GM18498 (cell line): ENCODE data around the gene CC2D1B.
A peak's percentile ranks its signal among the peaks of the same experiment; 100 is the strongest.
"Not testable (repeated sequence)": the region's sequence is repeated elsewhere in the genome, so short reads cannot be mapped to it uniquely, and the experiment has no call there.

Experiments
- ATAC-seq: cut with Tn5 transposase; IDR thresholded peaks from one replicate; pipeline ENCODE4 v1.9.1; 2021; ENCODE audit warnings: mild to moderate bottlenecking, moderate library complexity; ENCODE audit not compliant: unreplicated experiment

The CC2D1B gene, protein sequence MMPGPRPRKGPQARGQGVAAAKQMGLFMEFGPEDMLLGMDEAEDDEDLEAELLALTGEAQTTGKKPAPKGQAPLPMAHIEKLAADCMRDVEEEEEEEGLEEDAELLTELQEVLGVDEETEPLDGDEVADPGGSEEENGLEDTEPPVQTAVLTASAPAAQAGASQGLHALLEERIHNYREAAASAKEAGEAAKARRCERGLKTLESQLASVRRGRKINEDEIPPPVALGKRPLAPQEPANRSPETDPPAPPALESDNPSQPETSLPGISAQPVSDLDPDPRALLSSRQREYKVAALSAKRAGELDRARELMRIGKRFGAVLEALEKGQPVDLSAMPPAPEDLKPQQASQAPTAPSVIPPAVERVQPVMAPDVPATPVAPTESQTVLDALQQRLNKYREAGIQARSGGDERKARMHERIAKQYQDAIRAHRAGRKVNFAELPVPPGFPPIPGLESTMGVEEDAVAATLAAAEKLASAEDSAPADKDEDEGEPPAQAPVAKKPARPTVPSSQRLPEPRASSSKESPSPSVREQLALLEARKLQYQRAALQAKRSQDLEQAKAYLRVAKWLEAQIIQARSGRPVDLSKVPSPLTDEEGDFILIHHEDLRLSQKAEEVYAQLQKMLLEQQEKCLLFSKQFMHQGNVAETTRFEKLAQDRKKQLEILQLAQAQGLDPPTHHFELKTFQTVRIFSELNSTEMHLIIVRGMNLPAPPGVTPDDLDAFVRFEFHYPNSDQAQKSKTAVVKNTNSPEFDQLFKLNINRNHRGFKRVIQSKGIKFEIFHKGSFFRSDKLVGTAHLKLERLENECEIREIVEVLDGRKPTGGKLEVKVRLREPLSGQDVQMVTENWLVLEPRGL

DNA sequence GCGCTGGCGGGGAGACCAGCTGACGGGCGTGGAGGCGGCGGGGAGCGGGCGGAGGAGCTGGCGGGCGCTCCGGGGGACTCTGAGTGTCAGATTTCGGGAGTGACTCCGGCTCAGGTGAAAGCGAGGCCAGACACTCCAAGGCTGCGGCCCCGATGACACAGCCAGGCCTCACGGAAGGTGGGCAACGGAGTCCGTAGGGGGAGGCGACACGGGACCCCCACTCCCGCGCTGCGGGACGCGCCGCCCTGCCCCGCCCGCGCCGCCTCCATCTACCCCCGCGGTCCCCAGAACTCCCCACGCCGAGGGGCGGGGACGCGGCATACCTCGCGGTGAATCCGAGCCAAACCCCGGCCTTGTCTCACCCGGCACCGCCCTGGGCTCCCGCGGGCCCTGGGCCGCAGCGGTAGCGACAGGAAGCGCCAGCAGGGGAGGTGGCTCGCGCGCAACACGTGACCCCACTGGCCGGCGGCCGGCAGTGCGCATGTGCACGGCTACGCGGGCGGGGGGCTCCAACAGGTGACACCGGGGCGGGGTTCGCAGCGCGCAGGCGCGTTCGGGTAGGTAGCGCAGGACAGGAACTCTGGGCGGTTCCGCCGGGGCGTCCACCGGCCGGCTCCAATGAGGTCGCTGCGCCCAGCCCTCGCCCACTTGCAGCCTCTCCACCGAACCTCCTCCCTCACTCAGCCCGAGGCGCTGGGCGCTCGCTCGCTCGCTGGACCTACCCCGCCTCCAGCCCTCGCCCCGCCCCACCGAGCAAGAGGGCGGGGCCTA lies at the start of gene CC2D1B:
TSS of gene CC2D1B (minus strand) at position 460 of the 771 bp plus-strand sequence. CDS start 1,585 bp downstream, outside the sequence.
- peak; percentile 94 for ATAC-seq

DNA sequence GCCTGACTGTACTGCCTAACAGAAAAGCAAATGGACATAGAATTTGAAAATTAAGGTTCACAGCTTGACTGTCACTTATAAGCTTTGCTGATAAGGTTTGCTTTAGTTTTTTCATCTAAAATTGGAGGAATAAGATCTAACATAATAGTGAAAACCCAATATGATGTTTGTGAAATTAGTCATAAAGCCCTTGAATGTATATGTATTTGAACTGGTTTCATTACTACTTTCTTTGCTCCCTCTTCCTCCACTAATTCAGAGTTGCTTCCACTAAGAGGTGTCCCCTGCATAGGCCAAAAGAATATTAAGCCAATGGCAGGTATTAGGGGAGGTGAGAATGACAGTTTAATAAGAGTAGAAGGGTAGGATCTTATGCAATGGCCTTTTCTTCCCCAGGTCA lies 48.9 kb upstream of the CC2D1B start:
- ATAC-seq = no peak

- ATAC-seq = no peak
Observed at GRCh38 chr1:52413410-52413989, 47.5 kb upstream of the CC2D1B start.

GRCh38 chr1:52404975-52405338 lies 39.0 kb upstream of the CC2D1B start:
- no peak for ATAC-seq

GRCh38 chr1:52404116-52404974 lies 38.3 kb upstream of the CC2D1B start, which contains the start of the genes ORC1 and PRPF38A:
TSS of gene ORC1 (minus strand) at chr1:52404423. CDS start at chr1:52402223, 2,200 bp downstream.
TSS of gene PRPF38A (plus strand) at chr1:52404602. CDS start at chr1:52404750, 148 bp downstream.
- peak; percentile 94 for ATAC-seq

DNA sequence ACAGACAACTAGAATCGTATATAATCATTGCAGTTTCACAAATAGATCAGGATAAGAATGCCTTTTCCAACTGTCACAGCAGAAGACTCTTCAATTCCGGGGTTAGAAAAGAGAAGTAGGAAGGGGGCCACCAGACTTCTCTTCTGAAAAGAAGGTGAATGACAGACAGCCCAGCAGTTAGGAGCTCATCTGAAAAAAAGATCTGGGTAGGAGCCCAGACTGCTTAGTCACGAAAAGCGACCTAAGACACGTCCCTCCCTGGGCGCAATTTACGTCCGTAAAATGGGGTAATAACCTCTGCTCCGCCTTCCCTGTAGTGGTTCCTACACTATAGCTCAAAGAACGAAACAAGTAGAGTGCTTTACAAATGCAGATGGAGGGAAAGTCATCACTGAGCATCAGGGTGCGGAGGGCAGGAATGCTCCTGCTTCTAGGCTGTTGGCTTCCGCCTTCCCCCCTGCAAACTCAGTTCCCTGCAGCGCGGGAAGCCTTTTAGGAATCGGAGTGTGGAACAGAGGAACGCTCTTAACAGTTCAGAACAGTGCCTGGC lies 37.6 kb upstream of the CC2D1B start:
- peak; percentile 39 for ATAC-seq

- no peak for ATAC-seq
Observed at GRCh38 chr1:52402860-52403240, 36.8 kb upstream of the CC2D1B start.

DNA sequence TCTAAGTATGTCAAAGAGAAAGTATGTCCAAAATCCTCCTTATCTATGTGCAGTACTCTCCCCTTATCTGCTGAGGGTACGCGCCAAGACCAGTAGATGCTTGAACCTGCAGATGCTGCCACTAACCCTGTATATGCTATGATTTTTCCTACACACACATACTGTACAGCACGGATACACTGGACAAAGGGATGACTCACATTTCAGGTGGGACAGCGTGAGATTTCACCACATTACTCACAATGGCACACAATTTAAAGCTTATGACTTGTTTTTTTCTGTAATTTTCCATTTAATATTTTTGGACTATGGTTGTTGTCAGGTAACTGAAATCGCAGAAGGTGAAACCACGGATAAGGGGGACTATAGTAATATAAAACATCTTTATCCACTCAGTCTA lies 34.1 kb upstream of the CC2D1B start:
- no peak for ATAC-seq

DNA sequence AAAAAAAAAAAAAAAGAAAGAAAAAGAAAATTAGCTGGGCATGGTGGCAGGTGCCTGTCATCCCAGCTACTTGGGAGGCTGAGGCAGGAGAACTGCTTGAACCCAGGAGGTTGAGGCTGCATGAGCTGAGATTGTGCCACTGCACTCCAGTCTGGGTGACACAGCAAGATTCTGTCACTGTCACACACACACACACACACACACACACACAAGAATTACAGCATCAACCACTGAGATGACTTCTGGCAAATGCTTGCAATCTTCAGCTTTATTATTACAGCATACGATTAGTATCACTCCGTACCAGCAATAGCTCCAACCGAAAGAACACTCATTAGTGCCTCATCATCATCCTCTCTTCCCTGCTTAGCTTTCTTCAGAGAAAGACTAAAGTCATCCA lies 33.6 kb upstream of the CC2D1B start:
- ATAC-seq = no peak

GRCh38 chr1:52393174-52393573 lies 27.2 kb upstream of the CC2D1B start:
- ATAC-seq = no peak

GRCh38 chr1:52386458-52386857 lies 20.5 kb upstream of the CC2D1B start:
- no peak for ATAC-seq

- ATAC-seq = no peak
Observed at GRCh38 chr1:52385376-52385775, 19.4 kb upstream of the CC2D1B start.

GRCh38 chr1:52369851-52370250 lies 3.8 kb upstream of the CC2D1B start:
- ATAC-seq = not testable (repeated sequence)

- no peak for ATAC-seq
Observed at GRCh38 chr1:52368383-52369172, 2.6 kb upstream of the CC2D1B start.

DNA sequence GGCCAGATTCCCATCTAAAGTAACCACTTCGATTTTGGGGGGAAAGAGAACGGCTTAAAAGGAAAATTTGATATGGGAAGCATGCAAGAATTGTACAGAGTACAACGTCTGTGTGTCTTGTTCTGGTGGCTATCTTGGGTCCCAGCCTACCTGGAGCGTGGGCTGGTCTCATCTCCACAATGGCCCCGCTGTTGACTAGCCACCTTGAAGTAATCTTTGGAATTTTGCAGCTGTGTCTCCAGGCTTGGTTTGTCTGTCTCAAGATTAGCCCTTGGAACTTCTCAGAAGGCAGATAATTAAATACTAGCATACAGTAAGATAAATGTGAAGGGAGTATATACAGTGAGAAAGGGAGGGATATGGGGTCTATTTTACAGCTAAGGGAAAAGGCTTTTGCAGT lies 1.3 kb upstream of the CC2D1B start:
- ATAC-seq = no peak

DNA sequence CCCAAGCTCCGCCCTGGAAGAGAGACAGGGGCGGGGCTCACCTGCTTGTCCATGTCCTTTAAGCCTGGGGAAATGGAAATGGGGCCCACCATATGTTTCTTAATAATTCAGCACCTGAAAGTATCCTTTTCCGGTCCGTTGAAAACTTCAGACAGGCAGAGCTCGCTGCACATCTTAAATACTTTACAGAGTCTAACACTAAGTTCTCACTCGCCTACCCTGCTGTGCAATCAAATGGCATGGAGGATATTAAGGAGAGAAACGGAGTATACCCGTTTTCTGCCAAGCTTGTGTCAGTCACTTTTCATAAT lies 467 bp upstream of the CC2D1B start:
- no peak for ATAC-seq

GRCh38 chr1:52365071-52365745 lies 797 bp downstream of the CC2D1B start:
- no peak for ATAC-seq

GRCh38 chr1:52364235-52364839 lies 1.7 kb downstream of the CC2D1B start:
- ATAC-seq = no peak
